Lung microvascular endothelial cell (primary cell): Measurements from ENCODE around the gene SH3GL2. TPM values are rescaled to one million over a fixed set of nuclear protein-coding genes. Genes with fewer than 3 reads are reported as not detected.

Experiments used
- DNase-seq, 2 donors: peaks; one replicate each; pipeline versions ENCODE4 v3.0.0 to v3.0.0-alpha.2; 2010; ENCODE audit warnings: low read depth in 2 of 2
- total RNA-seq: library from RNA; depleted of rRNA; stranded (reverse); fragments of >200 nt; gene quantifications from 2 replicates; pipeline ENCODE4 v1.2.1, GENCODE V29; 2014

Gene SH3GL2
- total RNA-seq = not detected in 2 replicates

DNA sequence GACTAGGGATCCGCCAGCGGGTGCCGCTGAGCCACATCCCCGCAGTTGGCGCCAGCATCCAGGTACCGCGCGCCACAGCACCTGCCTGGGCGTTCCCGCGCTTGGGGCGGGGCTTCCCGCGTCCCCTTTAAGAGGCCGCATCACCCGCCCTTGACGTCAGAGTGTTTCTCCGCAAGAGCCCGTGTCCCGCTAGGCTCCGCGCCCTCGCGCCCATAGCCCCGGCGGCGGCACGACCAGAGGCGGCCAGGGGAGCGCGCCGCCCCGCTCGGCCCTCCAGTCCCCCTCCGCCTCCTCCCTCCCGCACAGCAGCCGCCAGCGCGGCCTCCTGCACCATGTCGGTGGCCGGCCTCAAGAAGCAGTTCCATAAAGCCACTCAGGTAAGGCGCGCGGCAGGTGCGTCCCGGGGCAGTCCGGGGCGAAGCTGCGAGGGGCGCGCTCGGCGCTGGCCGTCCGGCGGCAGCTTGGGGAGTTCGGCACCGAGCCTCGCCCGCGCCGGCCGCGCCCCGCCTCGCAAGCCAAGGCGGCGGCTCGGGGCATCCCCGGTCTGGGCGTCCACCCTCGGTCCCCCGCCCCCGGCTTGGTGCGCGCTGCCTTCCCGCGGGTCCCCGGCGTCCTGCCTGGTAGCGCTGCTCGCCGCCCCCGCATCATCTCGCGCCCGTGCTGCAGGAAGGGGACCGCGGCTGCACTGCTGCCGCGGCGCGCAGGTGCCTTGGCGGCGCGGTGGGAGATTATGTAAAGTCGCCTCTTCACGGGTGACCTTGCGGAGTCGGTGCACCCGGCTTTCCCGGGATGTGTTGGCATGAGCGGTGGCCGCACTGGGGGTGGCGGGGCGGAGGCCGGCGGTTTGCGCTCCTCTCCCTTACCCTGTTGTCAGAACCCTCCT, at the start of gene SH3GL2:
SH3GL2 (plus strand) TSS at position 156 of the 883 bp plus-strand sequence.
- DNase-seq = peak; percentile 15 to 29

DNA sequence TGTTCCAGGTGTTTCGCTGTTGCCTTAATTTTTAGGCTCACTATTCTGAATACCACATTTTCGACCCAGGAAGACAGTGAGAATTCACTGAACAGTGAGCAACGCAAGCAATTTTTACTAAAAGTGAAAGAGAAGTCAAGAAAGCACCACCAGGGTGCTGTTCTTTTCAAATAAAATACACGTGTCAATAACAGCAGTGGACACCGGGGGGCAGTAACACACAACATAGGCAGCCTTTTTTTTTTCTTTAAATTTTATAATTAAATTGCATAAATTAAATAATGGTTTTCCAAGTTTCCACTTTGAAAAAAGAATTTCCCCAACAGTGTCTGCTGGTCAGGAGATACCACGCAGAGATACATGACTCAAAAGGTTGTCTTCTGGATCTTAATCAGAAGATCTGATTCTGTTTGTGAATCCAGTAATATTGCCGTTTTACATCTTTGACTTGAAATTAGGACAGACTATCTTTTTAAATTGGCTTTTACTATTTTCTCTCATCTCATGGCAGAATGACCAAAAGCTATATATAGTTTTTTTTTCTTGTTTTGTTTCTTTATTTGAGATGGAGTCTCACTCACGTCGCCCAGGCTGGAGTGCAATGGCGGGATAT, 47.1 kb upstream of the SH3GL2 start:
- DNase-seq = peak; percentile 59 to 61

DNA sequence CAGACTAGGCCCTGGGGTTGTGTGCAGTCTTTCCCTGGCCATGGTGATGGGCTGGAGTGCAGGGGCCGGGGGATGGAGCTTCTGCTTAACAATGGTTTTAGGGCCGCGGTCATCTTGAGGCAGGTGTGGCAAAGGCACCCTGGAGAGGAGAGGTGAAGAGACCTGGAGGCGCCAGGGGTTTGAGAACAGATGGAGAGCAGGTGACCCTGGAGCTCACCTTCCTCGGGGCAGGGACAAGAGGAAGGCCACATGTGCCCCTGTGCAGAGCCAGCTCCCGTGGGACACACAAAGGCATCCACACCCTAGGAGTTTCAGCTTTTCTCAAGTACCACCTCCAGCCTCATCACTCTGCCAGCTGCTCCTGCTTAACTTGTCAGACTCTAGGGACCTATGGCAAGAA, 46.4 kb upstream of the SH3GL2 start:
- DNase-seq = no peak

DNA sequence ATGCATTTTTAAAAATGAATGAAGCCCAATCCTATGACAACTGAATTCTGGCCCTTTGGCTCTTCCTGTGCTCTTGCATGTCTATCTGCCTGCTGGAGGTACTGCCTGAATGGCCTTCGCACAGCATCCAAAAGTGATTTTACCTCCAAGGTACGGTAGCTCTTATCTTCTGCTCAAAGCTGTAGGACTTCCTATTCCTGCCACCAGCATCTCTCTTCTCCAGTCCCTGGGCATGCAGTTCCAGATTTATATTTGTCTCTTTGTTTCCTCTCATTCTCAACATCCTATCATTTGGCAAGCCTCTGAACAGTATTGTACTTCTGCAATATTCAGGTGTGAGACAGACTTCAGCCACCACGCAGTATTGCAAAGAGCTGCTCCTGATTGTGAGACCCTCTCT, 43.7 kb upstream of the SH3GL2 start:
- DNase-seq = no peak

DNA sequence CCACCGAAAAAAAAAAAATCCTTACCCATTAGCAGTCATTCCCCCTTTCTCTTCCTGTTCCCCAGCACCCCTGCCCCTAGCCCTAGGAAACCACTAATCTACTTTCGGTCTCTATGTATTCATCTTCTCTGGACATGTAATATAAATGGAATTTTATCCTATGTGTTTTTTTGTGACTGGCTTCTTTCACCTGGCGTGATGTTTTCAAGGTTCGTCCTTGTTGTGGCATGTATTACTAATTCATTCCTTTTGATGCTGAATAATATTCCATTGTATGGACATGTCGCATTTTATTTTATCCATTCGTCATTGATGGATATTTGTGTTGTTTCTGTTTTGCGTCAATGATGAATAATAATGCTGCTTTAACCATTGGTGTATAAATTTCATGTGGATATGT, 42.8 kb upstream of the SH3GL2 start:
- no peak for DNase-seq

DNA sequence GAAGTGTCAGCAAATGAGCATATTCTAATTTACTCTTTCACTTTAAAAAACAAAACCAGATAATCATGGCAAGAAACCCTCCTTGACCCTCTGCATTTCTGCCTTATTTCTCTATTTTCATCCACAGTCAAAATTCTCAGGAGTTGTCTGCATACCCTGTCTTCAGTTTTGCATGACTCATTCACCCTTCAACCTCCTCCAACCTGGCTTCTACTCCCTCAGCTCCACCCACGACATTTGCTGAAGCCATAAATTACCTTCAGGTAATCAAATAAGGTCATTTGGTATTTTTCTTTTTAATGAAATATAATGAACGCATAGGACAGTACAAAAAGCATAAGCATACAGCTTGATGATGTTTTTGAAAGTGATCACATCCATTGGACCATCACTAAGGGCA, 27.8 kb upstream of the SH3GL2 start:
- no peak for DNase-seq

DNA sequence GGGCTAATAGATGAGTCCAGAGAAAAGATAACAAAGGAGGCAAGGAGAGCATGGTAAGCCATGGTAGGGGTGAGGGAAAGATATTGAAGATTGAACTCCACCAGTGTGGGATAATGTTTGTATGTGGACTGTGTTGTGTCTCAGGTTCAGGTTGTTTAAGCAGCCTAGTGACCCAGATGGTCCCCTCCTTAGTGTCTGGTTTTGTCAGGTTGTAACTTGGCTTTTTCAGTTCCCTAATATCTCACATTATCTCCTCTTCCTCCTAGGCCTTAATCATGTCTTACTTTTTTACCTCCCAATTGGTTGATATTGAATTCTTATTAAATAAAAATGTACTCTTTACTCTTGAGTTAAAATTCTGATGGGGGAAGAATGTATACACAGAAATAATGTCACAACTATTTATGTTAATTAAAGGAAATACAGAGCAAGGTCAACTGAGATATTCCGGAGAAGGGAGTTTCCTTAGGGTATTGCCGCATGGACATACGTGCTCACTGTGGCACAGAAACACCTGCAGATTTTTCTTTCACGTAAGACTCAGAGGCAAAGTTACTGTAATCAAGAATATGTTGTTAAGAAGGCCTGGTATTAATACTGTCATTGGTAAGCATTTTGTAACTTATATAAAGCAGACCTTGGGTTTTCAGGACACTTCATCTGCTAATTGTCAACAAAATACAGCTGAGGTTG, 23.4 kb upstream of the SH3GL2 start:
- DNase-seq = no peak

DNA sequence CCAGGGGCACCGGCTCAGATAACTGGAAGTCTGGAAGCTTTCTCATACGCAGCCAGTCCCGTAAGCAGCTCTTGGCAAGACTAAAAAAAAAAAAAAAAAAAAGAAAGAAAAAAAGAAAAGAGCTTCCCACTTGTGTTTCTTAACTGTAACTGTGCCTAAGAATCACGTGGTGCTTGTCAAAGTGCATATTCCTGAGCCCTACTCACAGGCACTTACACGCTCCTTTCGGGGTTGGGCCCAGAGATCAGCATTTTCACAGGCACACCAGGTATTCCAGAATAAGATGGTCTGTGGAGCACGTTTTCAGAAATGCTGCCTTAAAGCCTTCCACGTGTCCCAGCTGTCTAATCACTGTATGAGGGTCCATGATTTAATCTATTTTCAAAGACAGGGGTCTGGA, 22.6 kb upstream of the SH3GL2 start:
- no peak for DNase-seq

DNA sequence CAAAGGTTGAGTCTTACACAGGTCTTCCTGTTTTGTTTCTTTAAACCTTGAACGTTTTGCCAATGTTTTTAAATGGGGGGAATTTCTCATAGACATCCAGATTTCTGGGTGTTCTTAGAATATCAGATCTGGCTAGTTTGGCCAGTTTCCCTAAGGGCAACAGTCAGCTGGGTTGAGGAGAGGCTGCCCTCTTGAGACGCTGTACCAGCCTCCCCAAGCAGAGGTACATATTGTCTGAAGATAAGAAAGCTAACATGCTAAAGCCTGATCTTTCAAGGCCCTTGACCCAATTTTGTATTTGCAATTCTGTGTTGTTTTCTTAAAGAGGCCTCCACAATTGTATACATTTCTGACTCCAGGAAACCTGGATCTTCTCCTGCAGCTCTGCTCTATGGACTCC, 21.9 kb upstream of the SH3GL2 start:
- no peak for DNase-seq

DNA sequence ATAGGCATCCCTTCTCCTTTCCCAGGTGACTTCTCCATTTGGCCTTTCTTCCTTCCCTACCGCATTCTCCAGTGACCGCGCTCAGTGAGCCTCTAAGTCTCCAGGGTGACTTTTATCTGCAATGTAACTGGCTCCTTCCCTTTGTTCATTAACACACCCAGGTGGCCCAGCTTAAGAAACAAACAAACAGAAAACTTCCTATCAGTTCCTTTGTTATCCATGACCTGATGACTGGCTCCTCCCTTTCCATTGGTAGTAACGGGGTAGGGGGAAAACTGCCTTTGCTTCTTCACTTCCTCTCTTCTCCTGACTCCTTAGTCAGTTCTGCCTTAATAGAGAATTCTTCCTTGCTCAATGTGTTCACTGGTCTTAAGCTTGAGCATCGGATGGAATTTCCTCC, 7.0 kb upstream of the SH3GL2 start:
- no peak for DNase-seq

DNA sequence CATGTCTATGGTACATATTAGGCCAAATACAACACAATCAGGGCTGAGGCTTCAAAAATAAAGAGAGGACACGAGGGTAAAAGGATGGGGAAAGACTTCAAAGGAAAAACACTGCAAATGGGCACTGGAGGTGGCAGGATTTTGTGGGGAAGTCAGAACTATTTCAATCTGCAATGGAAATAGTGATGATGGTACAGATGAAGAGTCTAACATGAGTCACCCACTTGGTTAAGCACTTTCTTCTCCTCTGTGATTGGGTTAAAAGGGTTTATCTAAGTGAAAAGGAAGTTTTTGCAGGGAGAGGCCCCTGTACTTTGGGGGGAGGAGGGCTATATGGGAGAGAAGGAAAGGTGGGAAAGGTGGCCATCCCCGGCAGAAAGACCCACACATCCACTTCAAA, 4.5 kb upstream of the SH3GL2 start:
- DNase-seq = no peak

DNA sequence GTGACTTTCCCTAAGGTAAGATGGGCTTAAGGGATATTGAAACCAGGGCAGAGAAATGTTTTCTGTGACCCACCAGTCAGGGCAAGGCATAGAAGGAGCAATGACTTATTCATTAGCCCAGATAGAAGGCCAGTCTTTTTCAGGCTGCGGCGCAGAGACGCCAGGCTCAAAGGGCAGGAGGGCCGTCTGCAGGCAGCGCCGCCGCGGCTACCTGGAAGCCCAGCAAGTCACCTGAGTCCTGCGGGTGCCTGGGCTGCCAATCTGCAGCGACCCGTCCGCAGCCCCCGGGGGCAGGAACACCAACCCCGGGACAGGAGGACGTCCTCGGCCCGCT, 322 bp upstream of the SH3GL2 start:
- no peak for DNase-seq

DNA sequence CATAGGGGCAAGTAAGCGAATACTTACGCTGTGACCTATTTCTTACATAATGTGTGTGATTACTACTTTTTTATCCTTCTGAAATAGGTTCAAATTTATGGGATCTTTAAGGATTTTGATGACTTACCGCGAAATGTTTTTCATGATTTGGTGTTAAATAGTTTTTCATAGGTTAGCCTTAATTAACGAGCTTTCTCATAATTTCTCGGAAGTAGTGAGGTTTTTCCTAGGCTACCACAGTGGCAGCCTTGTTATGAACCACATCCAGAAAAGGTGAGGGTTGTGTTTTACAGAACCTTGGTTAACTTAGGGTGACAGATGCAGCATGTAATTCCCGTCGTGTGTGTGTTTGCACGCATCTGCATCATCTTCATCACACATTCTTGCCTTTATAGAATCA, 1.3 kb downstream of the SH3GL2 start:
- no peak for DNase-seq

DNA sequence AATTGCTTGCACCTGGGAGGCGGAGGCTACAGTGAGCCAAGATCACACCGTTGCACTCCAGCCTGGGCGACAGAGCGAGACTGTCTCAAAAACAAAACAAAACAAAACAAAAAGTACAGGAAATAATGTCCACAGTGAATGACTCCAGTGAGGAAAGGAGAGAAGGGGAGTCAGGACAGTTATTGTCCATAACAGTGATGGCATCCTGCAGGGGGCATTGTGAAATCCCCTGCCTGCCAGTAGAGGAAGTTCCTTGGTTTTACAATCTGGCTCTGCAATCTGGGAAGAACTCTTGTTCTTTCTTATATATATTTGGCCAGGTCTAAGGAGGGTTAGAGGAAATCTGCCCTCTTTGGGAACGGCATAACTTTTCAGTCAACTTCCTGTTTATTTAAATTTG, 8.2 kb downstream of the SH3GL2 start:
- DNase-seq = peak in 1 of 2 donors; percentile 6

DNA sequence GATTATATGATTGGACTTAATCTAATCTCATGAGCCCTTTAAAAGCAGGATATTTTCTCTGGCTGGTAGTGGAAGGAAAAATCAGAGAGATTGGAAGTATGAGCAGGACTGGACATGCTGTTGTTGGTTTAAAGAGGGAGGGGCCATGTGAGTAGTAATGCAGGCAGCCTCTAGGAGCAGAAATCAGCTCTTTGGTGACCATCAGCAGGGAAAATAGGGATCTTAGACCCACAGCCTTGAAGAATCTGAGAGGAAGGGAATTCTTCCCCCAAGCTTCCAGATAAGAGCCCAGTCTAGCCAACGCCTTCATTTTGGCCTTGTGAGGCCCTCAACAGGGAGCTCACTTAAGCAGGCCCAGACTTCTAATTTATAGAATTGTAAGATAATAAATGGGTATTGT, 9.5 kb downstream of the SH3GL2 start:
- DNase-seq = no peak

DNA sequence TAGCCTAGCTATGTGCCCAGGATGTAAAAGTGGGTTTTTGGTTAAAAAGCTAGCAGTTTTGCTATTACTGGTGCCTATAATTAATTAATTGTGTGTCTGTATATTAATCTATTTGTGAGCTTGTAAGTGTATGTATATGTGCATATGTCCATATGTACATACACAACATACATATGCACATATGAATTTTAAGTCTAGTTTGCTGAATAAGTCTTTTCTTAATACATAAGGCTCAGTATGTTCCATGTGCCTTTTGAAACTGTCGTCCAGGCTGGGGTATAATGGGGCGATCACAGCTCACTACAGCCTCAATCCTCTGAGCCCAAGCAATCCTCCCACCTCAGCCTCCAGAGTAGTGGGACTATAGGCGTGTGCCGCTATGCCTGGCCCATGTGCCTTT, 10.1 kb downstream of the SH3GL2 start:
- DNase-seq = no peak

DNA sequence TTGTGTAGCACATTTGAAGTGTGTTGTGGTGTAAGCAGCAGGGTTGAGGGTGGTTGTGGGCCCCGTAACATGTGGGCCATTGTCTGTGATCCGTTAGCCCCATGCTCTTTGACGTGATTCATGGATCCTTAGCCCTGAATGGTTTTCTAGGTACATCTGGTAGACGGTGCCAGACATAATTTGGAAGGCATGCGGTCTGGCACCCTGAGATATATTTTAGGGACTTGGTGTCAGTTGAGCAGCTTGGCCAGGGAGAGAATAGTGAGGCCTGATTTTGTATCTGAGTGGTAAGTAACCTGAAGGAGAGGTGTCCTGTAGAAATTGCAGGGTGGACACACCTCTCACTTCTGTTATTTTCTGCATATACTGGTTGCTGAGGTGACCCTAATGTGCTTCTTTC, 10.9 kb downstream of the SH3GL2 start:
- no peak for DNase-seq

DNA sequence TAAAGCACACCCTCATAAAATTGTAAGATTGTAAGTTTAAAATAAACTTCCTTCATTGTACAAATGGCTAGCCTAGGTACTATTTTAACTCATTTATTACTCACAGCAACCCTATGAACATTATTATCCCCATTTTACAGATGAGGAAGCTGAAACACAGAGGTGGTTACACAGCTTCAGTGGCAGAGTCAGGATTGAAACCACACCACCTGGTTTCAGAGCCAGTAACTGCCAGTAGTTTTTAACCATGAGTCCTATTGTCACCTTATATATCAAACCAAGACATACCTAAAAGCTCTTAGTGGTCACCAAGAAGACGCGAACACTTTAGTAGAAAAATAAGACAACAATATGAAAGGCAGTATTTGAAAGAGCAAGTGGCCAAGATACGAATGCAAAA, 16.1 kb downstream of the SH3GL2 start:
- DNase-seq = no peak

DNA sequence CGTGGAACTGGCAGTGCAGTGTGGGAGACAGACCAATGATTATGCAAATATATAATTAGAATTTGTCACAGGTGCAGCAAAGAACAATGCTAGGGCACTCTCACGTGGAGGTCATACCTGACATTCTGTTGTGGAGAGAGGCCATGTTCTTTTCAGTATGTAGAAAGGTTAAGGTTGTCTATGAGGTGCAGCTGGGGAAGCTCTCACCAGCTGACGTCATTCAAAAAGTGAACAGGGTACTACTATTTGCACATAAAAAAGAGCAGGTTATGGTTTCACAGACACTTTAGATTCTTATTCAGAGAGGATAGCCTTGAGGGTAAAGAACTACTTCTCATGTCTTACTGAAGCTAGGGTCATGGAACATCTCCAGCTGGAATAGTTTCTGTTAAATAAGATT, 19.1 kb downstream of the SH3GL2 start:
- no peak for DNase-seq

DNA sequence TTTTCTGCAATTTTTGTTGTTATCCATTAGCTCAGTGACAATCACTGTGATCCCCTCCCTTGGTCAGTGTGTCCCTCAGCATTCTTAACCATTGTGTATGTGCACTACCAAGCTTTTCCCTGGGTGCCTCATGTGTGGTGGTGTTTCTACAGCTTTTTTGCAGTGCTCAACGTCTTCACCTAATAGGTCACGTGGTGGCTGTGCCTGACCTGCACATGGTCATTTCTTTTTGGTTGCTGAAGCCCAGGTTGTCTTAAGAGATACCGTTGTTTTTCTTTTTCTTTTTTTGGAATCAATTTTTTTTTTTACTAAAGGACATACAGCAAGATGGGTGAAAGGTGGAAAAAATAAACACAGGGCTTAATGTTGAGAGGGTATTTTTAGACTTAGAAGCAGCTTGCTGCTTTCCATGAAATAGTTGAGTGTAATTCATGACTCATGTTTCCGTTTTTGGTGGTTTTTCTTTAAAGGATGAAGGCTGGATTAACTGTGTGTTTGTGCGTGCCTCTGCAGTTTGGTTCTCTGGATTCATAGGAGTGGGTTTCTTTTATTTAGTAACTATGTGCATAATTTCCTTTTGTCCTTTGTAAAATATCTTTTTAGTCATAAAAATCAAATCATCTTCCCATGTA, 22.2 kb downstream of the SH3GL2 start:
- DNase-seq = peak in 1 of 2 donors; percentile 58

DNA sequence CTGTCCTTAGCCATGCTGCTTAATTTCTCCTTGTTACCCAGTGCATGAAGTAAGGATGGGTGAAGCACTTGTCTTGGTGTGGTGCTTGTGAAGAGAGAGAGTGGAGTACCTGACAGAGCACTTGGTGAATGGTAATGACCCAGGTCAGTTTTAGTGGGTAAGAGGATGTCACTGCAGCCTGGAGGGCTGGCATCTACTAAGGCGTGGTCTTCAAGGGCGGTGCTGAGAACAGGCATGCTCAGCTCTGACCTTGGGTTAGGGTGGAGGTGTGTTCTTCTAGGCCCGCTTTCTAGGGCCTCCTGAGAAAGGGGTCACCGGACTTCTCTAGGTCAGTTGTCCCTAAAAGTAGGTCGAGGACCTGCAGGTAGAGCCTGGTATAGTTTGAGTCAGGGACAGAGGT, 25.7 kb downstream of the SH3GL2 start:
- no peak for DNase-seq

DNA sequence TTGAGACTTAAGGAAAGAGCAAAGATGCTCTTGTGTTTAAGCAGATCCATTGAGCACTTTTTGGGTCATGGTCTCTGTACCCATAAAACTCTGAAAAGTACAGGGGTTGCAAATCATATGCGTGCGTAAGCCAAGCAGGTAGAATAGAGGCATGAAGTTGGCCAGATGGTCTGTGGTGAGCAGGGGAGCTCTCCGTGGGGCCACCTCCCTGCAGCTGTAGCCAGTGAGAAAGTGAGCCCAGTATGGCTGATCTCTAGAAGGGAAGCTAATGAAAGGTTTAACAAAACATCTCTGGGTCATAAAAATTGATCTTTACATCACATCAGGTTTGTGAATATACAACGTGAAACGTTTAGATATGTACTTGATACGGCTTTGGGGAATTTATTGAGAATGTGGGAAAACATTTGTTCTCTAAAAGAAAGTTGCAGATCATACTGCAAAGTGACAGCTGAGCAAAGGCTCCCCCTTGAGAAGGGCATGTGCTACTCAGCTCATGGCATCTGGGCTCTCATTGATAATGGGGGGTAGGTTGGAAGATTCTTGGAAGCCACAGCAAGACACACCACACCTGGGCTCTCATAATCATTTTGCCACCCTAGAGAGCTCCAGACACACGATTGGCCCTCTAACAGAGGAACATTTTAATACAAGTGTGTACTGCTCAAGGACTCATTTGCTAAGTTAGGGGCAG, 30.6 kb downstream of the SH3GL2 start:
- no peak for DNase-seq
